Panc1 (cell line): ENCODE results near the gene MBD6.

Source experiments
- POLR2AphosphoS5 ChIP-seq: IDR thresholded peaks from 2 replicates; pipeline ENCODE4 v1.6.1; 2012; ENCODE audit warnings: mild to moderate bottlenecking, low read depth, low read length, moderate library complexity
- SIN3A ChIP-seq: IDR thresholded peaks from 2 replicates; pipeline ENCODE4 v1.6.1; 2012; ENCODE audit warnings: low read depth, mild to moderate bottlenecking, low read length, moderate library complexity, borderline replicate concordance; ENCODE audit not compliant: insufficient read depth
- TF ChIP-seq, protein P1 (sequence below): fragments of 450-650 bp; IDR thresholded peaks from 2 replicates; pipeline ENCODE4 v1.5.1; 2017; ENCODE audit warnings: mild to moderate bottlenecking
- TF ChIP-seq, protein P2 (sequence below), 2 experiments: IDR thresholded peaks; 2 replicates each; pipeline ENCODE4 v1.6.1; 2011 to 2012; ENCODE audit warnings: low read depth in 2 of 2, control low read depth in 1 of 2, low read length in 1 of 2, mild to moderate bottlenecking in 1 of 2, moderate library complexity in 1 of 2; ENCODE audit not compliant: insufficient read depth in 1 of 2

DNA sequence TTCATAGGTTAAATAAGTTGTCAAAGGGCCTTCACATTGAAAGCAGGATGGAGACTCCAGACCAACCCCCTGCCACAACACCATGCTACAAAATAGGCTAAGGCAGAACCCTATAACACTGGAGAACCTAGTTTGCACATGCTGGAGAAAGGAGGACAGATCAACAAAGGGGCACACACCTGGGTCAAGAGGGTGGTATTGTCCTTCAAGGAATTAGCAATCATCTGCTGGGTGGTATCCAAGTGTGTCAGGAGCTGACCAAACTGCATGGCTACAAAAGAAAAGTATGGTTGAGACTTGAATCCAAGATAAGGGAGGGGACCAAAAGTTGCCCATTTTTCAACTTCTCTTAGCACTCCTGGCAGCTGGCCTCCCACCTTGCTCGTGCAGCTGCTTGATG lies 9.2 kb downstream of the MBD6 start:
- TF ChIP-seq, protein P1, sequence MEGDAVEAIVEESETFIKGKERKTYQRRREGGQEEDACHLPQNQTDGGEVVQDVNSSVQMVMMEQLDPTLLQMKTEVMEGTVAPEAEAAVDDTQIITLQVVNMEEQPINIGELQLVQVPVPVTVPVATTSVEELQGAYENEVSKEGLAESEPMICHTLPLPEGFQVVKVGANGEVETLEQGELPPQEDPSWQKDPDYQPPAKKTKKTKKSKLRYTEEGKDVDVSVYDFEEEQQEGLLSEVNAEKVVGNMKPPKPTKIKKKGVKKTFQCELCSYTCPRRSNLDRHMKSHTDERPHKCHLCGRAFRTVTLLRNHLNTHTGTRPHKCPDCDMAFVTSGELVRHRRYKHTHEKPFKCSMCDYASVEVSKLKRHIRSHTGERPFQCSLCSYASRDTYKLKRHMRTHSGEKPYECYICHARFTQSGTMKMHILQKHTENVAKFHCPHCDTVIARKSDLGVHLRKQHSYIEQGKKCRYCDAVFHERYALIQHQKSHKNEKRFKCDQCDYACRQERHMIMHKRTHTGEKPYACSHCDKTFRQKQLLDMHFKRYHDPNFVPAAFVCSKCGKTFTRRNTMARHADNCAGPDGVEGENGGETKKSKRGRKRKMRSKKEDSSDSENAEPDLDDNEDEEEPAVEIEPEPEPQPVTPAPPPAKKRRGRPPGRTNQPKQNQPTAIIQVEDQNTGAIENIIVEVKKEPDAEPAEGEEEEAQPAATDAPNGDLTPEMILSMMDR: no peak
- TF ChIP-seq, protein P2, sequence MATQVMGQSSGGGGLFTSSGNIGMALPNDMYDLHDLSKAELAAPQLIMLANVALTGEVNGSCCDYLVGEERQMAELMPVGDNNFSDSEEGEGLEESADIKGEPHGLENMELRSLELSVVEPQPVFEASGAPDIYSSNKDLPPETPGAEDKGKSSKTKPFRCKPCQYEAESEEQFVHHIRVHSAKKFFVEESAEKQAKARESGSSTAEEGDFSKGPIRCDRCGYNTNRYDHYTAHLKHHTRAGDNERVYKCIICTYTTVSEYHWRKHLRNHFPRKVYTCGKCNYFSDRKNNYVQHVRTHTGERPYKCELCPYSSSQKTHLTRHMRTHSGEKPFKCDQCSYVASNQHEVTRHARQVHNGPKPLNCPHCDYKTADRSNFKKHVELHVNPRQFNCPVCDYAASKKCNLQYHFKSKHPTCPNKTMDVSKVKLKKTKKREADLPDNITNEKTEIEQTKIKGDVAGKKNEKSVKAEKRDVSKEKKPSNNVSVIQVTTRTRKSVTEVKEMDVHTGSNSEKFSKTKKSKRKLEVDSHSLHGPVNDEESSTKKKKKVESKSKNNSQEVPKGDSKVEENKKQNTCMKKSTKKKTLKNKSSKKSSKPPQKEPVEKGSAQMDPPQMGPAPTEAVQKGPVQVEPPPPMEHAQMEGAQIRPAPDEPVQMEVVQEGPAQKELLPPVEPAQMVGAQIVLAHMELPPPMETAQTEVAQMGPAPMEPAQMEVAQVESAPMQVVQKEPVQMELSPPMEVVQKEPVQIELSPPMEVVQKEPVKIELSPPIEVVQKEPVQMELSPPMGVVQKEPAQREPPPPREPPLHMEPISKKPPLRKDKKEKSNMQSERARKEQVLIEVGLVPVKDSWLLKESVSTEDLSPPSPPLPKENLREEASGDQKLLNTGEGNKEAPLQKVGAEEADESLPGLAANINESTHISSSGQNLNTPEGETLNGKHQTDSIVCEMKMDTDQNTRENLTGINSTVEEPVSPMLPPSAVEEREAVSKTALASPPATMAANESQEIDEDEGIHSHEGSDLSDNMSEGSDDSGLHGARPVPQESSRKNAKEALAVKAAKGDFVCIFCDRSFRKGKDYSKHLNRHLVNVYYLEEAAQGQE (IDR thresholded peaks at IDR 0.05; ENCODE audit: insufficient read depth in 1 of 2, low read depth in 2 of 2, low read length in 1 of 2): no peak
- TF ChIP-seq POLR2AphosphoS5: no peak
- no peak for TF ChIP-seq SIN3A
